ENCODE measurements around the gene DCHS1.

- TF ChIP-seq, protein P1, sequence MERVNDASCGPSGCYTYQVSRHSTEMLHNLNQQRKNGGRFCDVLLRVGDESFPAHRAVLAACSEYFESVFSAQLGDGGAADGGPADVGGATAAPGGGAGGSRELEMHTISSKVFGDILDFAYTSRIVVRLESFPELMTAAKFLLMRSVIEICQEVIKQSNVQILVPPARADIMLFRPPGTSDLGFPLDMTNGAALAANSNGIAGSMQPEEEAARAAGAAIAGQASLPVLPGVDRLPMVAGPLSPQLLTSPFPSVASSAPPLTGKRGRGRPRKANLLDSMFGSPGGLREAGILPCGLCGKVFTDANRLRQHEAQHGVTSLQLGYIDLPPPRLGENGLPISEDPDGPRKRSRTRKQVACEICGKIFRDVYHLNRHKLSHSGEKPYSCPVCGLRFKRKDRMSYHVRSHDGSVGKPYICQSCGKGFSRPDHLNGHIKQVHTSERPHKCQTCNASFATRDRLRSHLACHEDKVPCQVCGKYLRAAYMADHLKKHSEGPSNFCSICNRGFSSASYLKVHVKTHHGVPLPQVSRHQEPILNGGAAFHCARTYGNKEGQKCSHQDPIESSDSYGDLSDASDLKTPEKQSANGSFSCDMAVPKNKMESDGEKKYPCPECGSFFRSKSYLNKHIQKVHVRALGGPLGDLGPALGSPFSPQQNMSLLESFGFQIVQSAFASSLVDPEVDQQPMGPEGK (CRISPR knock-in tag; IDR thresholded peaks at IDR 0.05; ENCODE audit: borderline replicate concordance), result no peak
- TF ChIP-seq TOX (CRISPR knock-in tag; IDR thresholded peaks at IDR 0.05; ENCODE audit: borderline replicate concordance), result no peak
- no peak for TF ChIP-seq TSHZ2 (CRISPR knock-in tag; IDR thresholded peaks at IDR 0.05)
- no peak for TF ChIP-seq RARB (CRISPR knock-in tag; IDR thresholded peaks at IDR 0.05)
- TF ChIP-seq CREB5 (CRISPR knock-in tag; IDR thresholded peaks at IDR 0.05; ENCODE audit: low read depth), result no peak
- TF ChIP-seq ZFP30 (CRISPR knock-in tag; IDR thresholded peaks at IDR 0.05), result no peak
- no peak for TF ChIP-seq BACH2 (CRISPR knock-in tag; IDR thresholded peaks at IDR 0.05; ENCODE audit: borderline replicate concordance)
Measured at GRCh38 chr11:6647836-6648235, 7.8 kb downstream of the DCHS1 start.

Data from SK-N-SH treated with all-trans-retinoic acid at 6 μM for 48 hours (cell line).